Measurements from ENCODE around the gene MKRN2. TPM values are rescaled to one million over a fixed set of nuclear protein-coding genes. Genes with fewer than 3 reads are reported as not detected.

Gene MKRN2
- total and polyA plus RNA-seq, 2 of the 13 experiments (the other 11 are each of a cell fraction or from before 2014, with no cell fraction given) = 25.5 to 34.3 TPM

- H3K4me1 ChIP-seq (ENCODE audit: insufficient read depth, low read length) = no peaks in the 10 kb centered on the region
- WGBS (ENCODE audit: low lambda C conversion rate) = 90% methylated on average over 5 of the region's 5 CpGs
- H3K27ac ChIP-seq (ENCODE audit: extremely low read length, insufficient read depth, low read length) = no peak overlapping the region
- DNase-seq (ENCODE audit: low spot score) (no peak), ATAC-seq (no peak), FAIRE-seq (no peak)
- BruUV-seq (replicated peaks) = no TSS peak
- TF ChIP-seq, protein P1, sequence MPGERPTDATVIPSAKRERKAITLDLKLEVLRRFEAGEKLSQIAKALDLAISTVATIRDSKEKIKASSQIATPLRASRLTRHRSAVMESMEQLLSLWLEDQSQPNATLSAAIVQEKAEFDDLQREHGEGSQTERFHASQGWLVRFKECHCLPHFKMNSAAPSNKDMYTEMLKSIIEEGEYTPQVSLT (CRISPR knock-in tag; IDR thresholded peaks at IDR 0.05; ENCODE audit: borderline replicate concordance, low read depth) = no peak
- TF ChIP-seq POLR2AphosphoS5 (IDR thresholded peaks at IDR 0.05; ENCODE audit: low read depth, low read length) (no peak), MAFK (conservative IDR thresholded peaks at IDR 0.05 in 1 of 2, IDR thresholded peaks at IDR 0.05 in 1 of 2; ENCODE audit: low read length in 2 of 2) (no peak), ZNF788 (CRISPR knock-in tag; IDR thresholded peaks at IDR 0.05; ENCODE audit: borderline replicate concordance) (no peak), TOE1 (CRISPR knock-in tag; IDR thresholded peaks at IDR 0.05) (no peak), PRDM10 (CRISPR knock-in tag; IDR thresholded peaks at IDR 0.05; ENCODE audit: low read depth) (no peak), ZNF510 (CRISPR knock-in tag; IDR thresholded peaks at IDR 0.05; ENCODE audit: low read depth) (no peak), ZNF691 (CRISPR knock-in tag; IDR thresholded peaks at IDR 0.05; ENCODE audit: borderline replicate concordance, low read depth) (no peak), NFKBIZ (CRISPR knock-in tag; IDR thresholded peaks at IDR 0.05) (no peak), LCORL (IDR thresholded peaks at IDR 0.05) (no peak), LCORL (CRISPR knock-in tag; IDR thresholded peaks at IDR 0.05) (no peak), ZNF724P (CRISPR knock-in tag; IDR thresholded peaks at IDR 0.05; ENCODE audit: borderline replicate concordance) (no peak), ARNT2 (CRISPR knock-in tag; IDR thresholded peaks at IDR 0.05; ENCODE audit: low read depth) (no peak), PAWR (CRISPR knock-in tag; IDR thresholded peaks at IDR 0.05; ENCODE audit: borderline replicate concordance) (no peak), ZFP82 (CRISPR knock-in tag; IDR thresholded peaks at IDR 0.05; ENCODE audit: borderline replicate concordance) (no peak), NR1H2 (CRISPR knock-in tag; IDR thresholded peaks at IDR 0.05; ENCODE audit: borderline replicate concordance, low read depth) (no peak), ZMAT3 (CRISPR knock-in tag; conservative IDR thresholded peaks at IDR 0.05) (no peak), ZNF17 (CRISPR knock-in tag; IDR thresholded peaks at IDR 0.05) (no peak), ZNF337 (CRISPR knock-in tag; IDR thresholded peaks at IDR 0.05; ENCODE audit: borderline replicate concordance, low read depth) (no peak), SUZ12 (IDR thresholded peaks at IDR 0.05; ENCODE audit: low read depth, low read length) (no peak)
- no peaks in the 10 kb centered on the region for H3K27me3 ChIP-seq (ENCODE audit: control insufficient read depth in 1 of 2, insufficient read depth in 2 of 2, low read length in 2 of 2)
- no peaks in the 10 kb centered on the region for H3K79me2 ChIP-seq (ENCODE audit: insufficient read depth, low read length)
- H3K9me3 ChIP-seq (ENCODE audit: low read length) = no peaks in the 10 kb centered on the region
- H3K9ac ChIP-seq (ENCODE audit: insufficient read depth, low read depth, low read length) = no peak overlapping the region
- H4K20me1 ChIP-seq (ENCODE audit: insufficient read depth, low read length) = no peaks in the 10 kb centered on the region
- POLR2A ChIA-PET = interaction anchor here (1.3 kb wide), 1 partner anchor 24 kb away, joined by 3 read pairs; the partner anchor contains the start of gene TSEN2
- intact Hi-C loops (cut with micrococcal nuclease; ENCODE audit: unreplicated experiment) = no loop called here
- CTCF ChIA-PET (ENCODE audit: low intra/inter-chr PET ratio, low total read pairs) = no interaction called here
- no peak overlapping the region for H3K4me2 ChIP-seq (ENCODE audit: low read depth, low read length)
- no peak overlapping the region for H2AFZ ChIP-seq (ENCODE audit: low read length)
- no peak overlapping the region for H3K4me3 ChIP-seq (replicated peaks in 1 of 3; ENCODE audit: insufficient read depth in 1 of 3, low read depth in 2 of 3, low read length in 3 of 3)
- H3K36me3 ChIP-seq (replicated peaks in 1 of 2; ENCODE audit: control insufficient read depth in 1 of 2, insufficient read depth in 2 of 2, low read length in 2 of 2) = peaks cover 16 to 36% of the 10 kb centered on the region in 2 experiments; a peak in 4 of 5 replicates
- in situ Hi-C loops (cut with HindIII; ENCODE audit: extremely low pct_ligation_motif_present, low pct_unique_long_range_greater_than_20kb) = no loop called here
Measured at GRCh38 chr3:12508291-12508700, 48.6 kb upstream of the MKRN2 start.
